Psoas muscle (tissue), 8 donors: Measurements from ENCODE around the gene DNAAF3. TPM values are rescaled to one million over a fixed set of nuclear protein-coding genes. Genes with fewer than 3 reads are reported as not detected.

Source experiments
- ATAC-seq, 4 donors: fragments of 200-7000 bp; cut with Tn5 transposase; one replicate each; pipeline ENCODE4 v1.9.1; 2020; ENCODE audit warnings: moderate library complexity in 3 of 4, mild to moderate bottlenecking in 2 of 4
- DNase-seq, 2 donors: peaks; one replicate each; pipeline ENCODE4 v3.0.0-alpha.2; 2020
- H3K27ac ChIP-seq: fragments of 200-600 bp; one replicate; pipeline ENCODE4 v1.8.0; 2022
- H3K27me3 ChIP-seq, 3 donors: fragments of 200-600 bp in 1 of 3; one replicate each; pipeline versions ENCODE4 v1.6.1 to v1.8.0; 2013 to 2022; ENCODE audit warnings: low read length in 2 of 3, mild to moderate bottlenecking in 2 of 3, moderate library complexity in 1 of 3; ENCODE audit not compliant: insufficient read depth in 3 of 3
- H3K36me3 ChIP-seq, 2 donors: fragments of 200-600 bp in 1 of 2; one replicate each; pipeline versions ENCODE4 v1.6.1 to v1.8.0; 2013 to 2022; ENCODE audit warnings: low read depth in 1 of 2, mild to moderate bottlenecking in 1 of 2, moderate library complexity in 1 of 2; ENCODE audit not compliant: insufficient read depth in 1 of 2
- H3K4me1 ChIP-seq: fragments of 200-600 bp; one replicate; pipeline ENCODE4 v1.8.0; 2022
- H3K4me3 ChIP-seq: fragments of 200-600 bp; one replicate; pipeline ENCODE4 v1.8.0; 2022; ENCODE audit warnings: mild to moderate bottlenecking
- H3K9me3 ChIP-seq: fragments of 200-600 bp; one replicate; pipeline ENCODE4 v1.8.0; 2022
- WGBS, 3 donors: extraction: QIAGEN DNeasy Blood & Tissue Kit; methylation state at CpG; one replicate each; pipeline versions ENCODE4 v1.1.6 to v1.1.7; 2013; 5-methylcytosine and 5-hydroxymethylcytosine counted together
- intact Hi-C, 2 donors: fragments of 100-400 bp; cut with DNase I; formaldehyde crosslinking; loops; one replicate each; pipeline versions ENCODE4 v1.11.0 to v1.14.2; 2022
- polyA plus RNA-seq, 3 donors: library from polyadenylated mRNA; stranded (reverse); fragments of 200-250 nt; gene quantifications; one replicate each; pipeline ENCODE4 v1.2.3, GENCODE V29; 2013
- total RNA-seq, 4 donors: library from RNA; stranded (reverse); fragmentation: NEBNext Ultra II Directional in 2 of 4; extraction: Animal tissue kit (Norgen Biotek cat#: 25700) in 2 of 4; gene quantifications; one replicate each; pipeline versions ENCODE4 v1.2.1 to v1.2.4, GENCODE V29; 2021 to 2023
- TF ChIP-seq, protein P1 (sequence below): fragments of 200-600 bp; IDR thresholded peaks from one replicate; pipeline ENCODE4 v1.8.0; 2022; ENCODE audit warnings: antibody characterized with exemption
- donor health status: healthy with polysubstance abuse.
- donor health status: DM: no; HTN: no; CAD: no; lungs with moderate emphysema.
- donor health status: Bipolar disorder and iron deficiency.
- donor health status: healthy.
- donor health status: DM: yes; HTN: yes; CAD: no.
- donor health status: DM: no; HTN: no; CAD: no.
- donor health status: DM: no; HTN: no; CAD: no.
- donor health status: DM: yes; HTN: yes; CAD: no.

The DNAAF3 gene
- total and polyA plus RNA-seq, 7 donors: 0.06 to 0.47 (median 0.34) TPM; not detected in 4

DNA sequence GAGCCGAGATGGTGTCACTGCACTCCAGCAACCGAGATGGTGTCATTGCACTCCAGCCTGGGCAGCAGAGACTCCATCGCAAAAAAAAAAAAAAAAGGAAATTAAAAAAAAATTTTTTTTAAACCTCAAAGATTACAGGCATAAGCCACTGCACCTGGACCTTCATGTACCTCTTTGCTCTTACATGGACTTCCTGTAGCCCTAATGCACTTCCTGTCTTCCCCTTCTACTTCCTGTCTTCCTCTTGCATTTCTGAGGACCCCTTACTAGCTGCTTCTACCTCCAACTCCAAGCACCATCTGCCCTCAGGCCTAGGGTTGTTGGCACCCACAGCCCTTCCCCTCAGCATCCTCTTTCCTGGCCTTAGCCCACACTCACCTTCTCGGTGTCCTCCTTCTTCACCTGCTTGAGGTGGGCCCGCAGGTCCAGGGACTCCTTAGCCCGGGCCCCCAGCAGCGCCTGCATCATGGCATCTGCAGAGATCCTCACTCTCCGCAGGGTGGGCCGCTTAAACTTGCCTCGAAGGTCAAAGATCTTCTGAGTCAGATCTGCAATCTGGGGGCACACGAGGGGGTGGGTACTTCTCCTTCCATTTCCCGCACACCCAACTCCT, 12.7 kb downstream of the DNAAF3 start:
- Histone ChIP-seq H3K4me1 (no peaks in the 10 kb centered on the region), H3K9me3 (no peaks in the 10 kb centered on the region), H3K27ac (no peak overlapping the region), H3K4me3 (no peak overlapping the region), H3K36me3 (no peaks in the 10 kb centered on the region), H3K27me3 (peaks cover 0 to 23% (median 3%) of the 10 kb centered on the region in 3 donors)
- TF ChIP-seq, protein P1, sequence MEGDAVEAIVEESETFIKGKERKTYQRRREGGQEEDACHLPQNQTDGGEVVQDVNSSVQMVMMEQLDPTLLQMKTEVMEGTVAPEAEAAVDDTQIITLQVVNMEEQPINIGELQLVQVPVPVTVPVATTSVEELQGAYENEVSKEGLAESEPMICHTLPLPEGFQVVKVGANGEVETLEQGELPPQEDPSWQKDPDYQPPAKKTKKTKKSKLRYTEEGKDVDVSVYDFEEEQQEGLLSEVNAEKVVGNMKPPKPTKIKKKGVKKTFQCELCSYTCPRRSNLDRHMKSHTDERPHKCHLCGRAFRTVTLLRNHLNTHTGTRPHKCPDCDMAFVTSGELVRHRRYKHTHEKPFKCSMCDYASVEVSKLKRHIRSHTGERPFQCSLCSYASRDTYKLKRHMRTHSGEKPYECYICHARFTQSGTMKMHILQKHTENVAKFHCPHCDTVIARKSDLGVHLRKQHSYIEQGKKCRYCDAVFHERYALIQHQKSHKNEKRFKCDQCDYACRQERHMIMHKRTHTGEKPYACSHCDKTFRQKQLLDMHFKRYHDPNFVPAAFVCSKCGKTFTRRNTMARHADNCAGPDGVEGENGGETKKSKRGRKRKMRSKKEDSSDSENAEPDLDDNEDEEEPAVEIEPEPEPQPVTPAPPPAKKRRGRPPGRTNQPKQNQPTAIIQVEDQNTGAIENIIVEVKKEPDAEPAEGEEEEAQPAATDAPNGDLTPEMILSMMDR: no peak
- intact Hi-C loops: no loop called here
- DNase-seq (no peak), ATAC-seq (no peak)
- 88 to 92% (median 90%) methylated on average over 12 of the region's 12 CpGs for WGBS, 3 donors

DNA sequence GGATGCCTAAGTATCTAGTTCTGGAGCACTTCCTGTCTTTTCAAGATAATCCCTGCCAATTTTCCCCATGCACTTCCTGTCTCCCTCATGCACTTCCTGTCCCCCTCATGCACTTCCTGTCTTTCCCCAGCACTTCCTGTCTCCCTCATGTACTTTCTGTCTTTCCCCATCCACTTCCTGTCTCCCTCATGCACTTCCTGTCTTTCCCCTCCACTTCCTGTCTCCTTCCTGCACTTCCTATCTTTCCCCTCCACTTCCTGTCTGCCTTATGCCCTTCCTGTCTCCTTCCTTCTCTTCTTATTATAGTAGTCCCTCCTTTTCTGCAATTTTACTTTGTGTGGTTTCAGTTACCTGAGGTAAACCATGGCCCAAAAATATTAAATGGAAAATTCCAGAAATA, 14.4 kb downstream of the DNAAF3 start:
- intact Hi-C loops: no loop called here
- H3K36me3 ChIP-seq: no peaks in the 10 kb centered on the region
- no peak overlapping the region for H3K4me3 ChIP-seq
- H3K9me3 ChIP-seq: no peaks in the 10 kb centered on the region
- no peak for DNase-seq
- H3K4me1 ChIP-seq: no peaks in the 10 kb centered on the region
- peaks cover 0 to 16% (median 8%) of the 10 kb centered on the region in 3 donors for H3K27me3 ChIP-seq
- ATAC-seq: no peak
- TF ChIP-seq, protein P1: no peak
- H3K27ac ChIP-seq: no peak overlapping the region

DNA sequence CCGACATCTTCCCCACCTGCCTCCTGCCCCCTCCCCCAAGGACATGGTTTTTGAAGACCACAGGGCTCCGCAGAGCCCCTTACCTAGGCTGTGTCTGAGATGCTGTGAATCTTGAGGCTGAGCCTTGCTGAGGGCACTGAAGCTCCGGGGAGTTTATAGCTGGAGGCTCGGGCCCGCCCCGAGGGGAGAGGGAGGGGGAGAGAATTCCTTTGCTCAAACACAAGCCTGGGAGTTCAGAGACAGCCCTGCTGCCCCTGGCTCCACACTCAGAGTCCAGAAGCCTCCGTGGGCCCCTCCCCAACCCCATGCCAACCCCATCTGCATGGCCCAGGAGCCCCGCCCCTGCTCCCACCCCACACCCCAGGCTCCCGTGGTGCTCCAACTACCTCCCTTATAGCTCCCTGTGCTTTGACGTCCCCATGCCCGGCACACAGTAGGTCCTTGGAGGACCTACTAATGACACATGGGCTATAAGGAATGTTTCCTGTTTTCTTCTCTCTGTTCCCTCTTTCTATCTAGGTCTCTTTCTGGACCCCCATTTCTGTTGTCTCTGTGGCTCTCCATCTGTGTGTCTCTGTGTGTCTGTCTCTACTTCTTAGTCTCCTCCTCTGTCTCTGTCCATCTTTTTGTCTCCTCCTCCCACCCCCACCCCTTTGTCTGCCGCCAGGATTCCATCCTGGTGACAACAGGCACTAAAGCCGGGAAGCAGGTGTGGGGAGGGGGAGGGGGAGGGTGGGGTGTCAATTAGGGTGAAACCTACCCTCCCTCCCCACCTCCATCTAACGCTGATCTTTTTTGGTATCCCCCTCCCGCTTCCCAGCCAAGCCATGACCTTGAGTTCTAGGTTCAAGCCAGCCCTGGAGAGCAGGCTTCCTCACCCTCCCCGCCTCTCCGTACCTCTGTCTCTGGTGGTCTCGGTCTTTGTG, 17.1 kb downstream of the DNAAF3 start, which contains the start of gene TNNT1:
TSS of gene TNNT1 (minus strand) at position 129 of the 926 bp plus-strand sequence. CDS start 2,049 bp downstream, outside the sequence.
- Histone ChIP-seq H3K9me3 (no peaks in the 10 kb centered on the region), H3K36me3 (no peaks in the 10 kb centered on the region), H3K27ac (peak within 1 kb of the TSS; percentile 82), H3K4me3 (peak within 1 kb of the TSS; percentile 64), H3K27me3 (peaks cover 0 to 27% (median 9%) of the 10 kb centered on the region in 3 donors), H3K4me1 (no peaks in the 10 kb centered on the region)
- 5 to 8% (median 6%) methylated on average over 17 to 18 of the region's 18 CpGs for WGBS, 3 donors
- intact Hi-C loops: loop anchor here in 1 of 2 donors (10.0 kb wide), 1 partner anchor 355 kb away; no protein-coding TSS in a partner anchor
- TF ChIP-seq, protein P1: no peak
- ATAC-seq (peak; percentile 63 to 68 (median 65)), DNase-seq (peak; percentile 66 to 85)

DNA sequence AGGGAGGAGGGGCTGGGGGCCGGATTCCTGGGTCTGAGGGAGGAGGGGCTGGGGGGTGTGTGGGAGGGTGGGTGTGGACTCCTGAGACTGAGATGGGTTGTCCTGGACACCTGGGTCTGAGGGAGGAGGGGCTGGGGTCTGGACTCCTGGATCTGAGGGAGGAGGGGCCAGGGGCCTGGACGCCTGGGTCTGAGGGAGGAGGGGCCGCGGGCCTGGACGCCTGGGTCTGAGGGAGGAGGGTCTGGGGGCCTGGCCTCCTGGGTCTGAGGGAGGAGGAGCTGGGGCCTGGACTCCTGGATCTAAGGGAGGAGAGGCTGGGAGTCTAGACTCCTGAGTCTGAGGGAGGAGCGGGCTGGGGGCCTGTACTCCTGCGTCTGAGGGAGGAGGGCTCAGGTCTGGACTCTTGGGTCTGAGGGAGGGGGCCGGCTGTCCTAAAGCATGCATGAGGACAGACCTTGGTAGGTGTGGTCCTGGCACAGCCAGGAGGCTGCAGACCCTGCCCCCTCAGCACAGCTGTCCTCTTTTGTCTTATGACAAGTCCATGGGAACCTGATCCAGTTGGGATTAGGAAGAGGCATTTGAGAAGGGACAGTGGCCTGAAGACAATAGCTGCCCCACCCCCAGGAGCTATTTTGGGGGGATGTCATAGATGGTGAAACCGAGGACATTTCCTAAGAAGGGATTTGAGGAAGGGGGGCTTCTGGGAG, 18.7 kb downstream of the DNAAF3 start:
- 4 to 13% (median 8%) methylated on average over 8 to 9 of the region's 9 CpGs for WGBS, 3 donors
- H3K4me1 ChIP-seq: no peaks in the 10 kb centered on the region
- intact Hi-C loops: loop anchor here in 1 of 2 donors (10.0 kb wide), 1 partner anchor 357 kb away; no protein-coding TSS in a partner anchor
- H3K4me3 ChIP-seq: peak overlapping the region; percentile 64
- TF ChIP-seq, protein P1: no peak
- peak; percentile 71 to 79 (median 74) for ATAC-seq
- H3K27me3 ChIP-seq: peaks cover 0 to 37% (median 9%) of the 10 kb centered on the region in 3 donors
- peak; percentile 67 to 85 for DNase-seq
- peak overlapping the region; percentile 82 for H3K27ac ChIP-seq
- no peaks in the 10 kb centered on the region for H3K9me3 ChIP-seq
- no peaks in the 10 kb centered on the region for H3K36me3 ChIP-seq
